ENCODE measurements around the gene FAM3C. TPM values are rescaled to one million over a fixed set of nuclear protein-coding genes. Genes with fewer than 3 reads are reported as not detected.

Gene FAM3C
- total and polyA plus RNA-seq, 2 experiments from 2014 or later, result 33.9 to 60.3 TPM

GRCh38 chr7:121428855-121429489, 32.9 kb upstream of the FAM3C start:
- DNase-seq (ENCODE audit: low spot score) (no peak), ATAC-seq (no peak; the same call in 2 of the 3 replicates)
- H3K79me2 ChIP-seq (replicated peaks; ENCODE audit: insufficient read depth), result no peaks in the 10 kb centered on the region
- no peak for TF ChIP-seq ZNF462 (CRISPR knock-in tag; IDR thresholded peaks at IDR 0.05)
- TF ChIP-seq ETS1 (IDR thresholded peaks at IDR 0.05), result no peak
- no peak for TF ChIP-seq POLR2AphosphoS5 (IDR thresholded peaks at IDR 0.05; ENCODE audit: low read depth)
- TF ChIP-seq ZNF331 (CRISPR knock-in tag; IDR thresholded peaks at IDR 0.05; ENCODE audit: low read depth), result no peak
- no peak for TF ChIP-seq EZH2phosphoT487 (IDR thresholded peaks at IDR 0.05; ENCODE audit: unreplicated experiment)
- no peak for TF ChIP-seq EZH2 (IDR thresholded peaks at IDR 0.05; ENCODE audit: low read depth, unreplicated experiment)
- TF ChIP-seq CREB1 (CRISPR knock-in tag; IDR thresholded peaks at IDR 0.05; ENCODE audit: low read depth), result no peak
- TF ChIP-seq NANOG (IDR thresholded peaks at IDR 0.05; ENCODE audit: borderline replicate concordance), result no peak
- no peak for TF ChIP-seq JUNB (IDR thresholded peaks at IDR 0.05; ENCODE audit: unreplicated experiment)
- TF ChIP-seq REST (IDR thresholded peaks at IDR 0.05; ENCODE audit: unreplicated experiment), result no peak
- TF ChIP-seq, protein P1, sequence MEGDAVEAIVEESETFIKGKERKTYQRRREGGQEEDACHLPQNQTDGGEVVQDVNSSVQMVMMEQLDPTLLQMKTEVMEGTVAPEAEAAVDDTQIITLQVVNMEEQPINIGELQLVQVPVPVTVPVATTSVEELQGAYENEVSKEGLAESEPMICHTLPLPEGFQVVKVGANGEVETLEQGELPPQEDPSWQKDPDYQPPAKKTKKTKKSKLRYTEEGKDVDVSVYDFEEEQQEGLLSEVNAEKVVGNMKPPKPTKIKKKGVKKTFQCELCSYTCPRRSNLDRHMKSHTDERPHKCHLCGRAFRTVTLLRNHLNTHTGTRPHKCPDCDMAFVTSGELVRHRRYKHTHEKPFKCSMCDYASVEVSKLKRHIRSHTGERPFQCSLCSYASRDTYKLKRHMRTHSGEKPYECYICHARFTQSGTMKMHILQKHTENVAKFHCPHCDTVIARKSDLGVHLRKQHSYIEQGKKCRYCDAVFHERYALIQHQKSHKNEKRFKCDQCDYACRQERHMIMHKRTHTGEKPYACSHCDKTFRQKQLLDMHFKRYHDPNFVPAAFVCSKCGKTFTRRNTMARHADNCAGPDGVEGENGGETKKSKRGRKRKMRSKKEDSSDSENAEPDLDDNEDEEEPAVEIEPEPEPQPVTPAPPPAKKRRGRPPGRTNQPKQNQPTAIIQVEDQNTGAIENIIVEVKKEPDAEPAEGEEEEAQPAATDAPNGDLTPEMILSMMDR (conservative IDR thresholded peaks at IDR 0.05; ENCODE audit: low read depth in 2 of 2), result no peak
- no peaks in the 10 kb centered on the region for H3F3A ChIP-seq (replicated peaks; ENCODE audit: low read depth)
- peaks cover 8% of the 10 kb centered on the region for H3K9me2 ChIP-seq (ENCODE audit: insufficient read depth)
- H3K27me3 ChIP-seq (ENCODE audit: insufficient read depth), result no peaks in the 10 kb centered on the region
- H3K4me3 ChIP-seq, result no peak overlapping the region
- no peaks in the 10 kb centered on the region for H3K4me1 Mint-ChIP-seq
- no peak overlapping the region for H3K4me2 ChIP-seq
- H3K27ac Mint-ChIP-seq, result no peak overlapping the region
- no peak overlapping the region for H2AFZ ChIP-seq
- no peaks in the 10 kb centered on the region for H3K9me3 Mint-ChIP-seq
- H4K20me1 ChIP-seq (replicated peaks; ENCODE audit: insufficient read depth), result no peaks in the 10 kb centered on the region
- H3K27me3 Mint-ChIP-seq (ENCODE audit: insufficient read depth, low read depth, poor library complexity), result no peaks in the 10 kb centered on the region
- no peaks in the 10 kb centered on the region for H3K4me1 ChIP-seq (ENCODE audit: insufficient read depth)
- H3K4me3 Mint-ChIP-seq, result no peak overlapping the region
- H3K36me3 Mint-ChIP-seq (ENCODE audit: low read depth), result no peaks in the 10 kb centered on the region
- H3K27ac ChIP-seq (ENCODE audit: low read depth), result no peak overlapping the region
- no peaks in the 10 kb centered on the region for H3K36me3 ChIP-seq (ENCODE audit: insufficient read depth)

All from GM23338 (cell line).